Right lobe of liver (tissue), 4 donors: ENCODE measurements around the gene AKAP13.

Experiments used
- POLR2A ChIP-seq: fragments of 450-650 bp; IDR thresholded peaks from one replicate; pipeline ENCODE4 v1.6.1; 2017; ENCODE audit warnings: antibody characterized with exemption, mild to moderate bottlenecking
- TF ChIP-seq, protein P1 (sequence below), 4 donors: fragments of 200-600 bp in 3 of 4; fragments of 450-650 bp in 1 of 4; IDR thresholded peaks; one replicate each; pipeline versions ENCODE4 v1.5.1 to v1.8.0; 2016 to 2022; ENCODE audit warnings: antibody characterized with exemption in 4 of 4, mild to moderate bottlenecking in 2 of 4
- donor health status: DM: no; HTN: no; CAD: no.
- donor health status: DM: no; HTN: no; CAD: no.
- donor health status: DM: no; HTN: yes; CAD: no.

DNA sequence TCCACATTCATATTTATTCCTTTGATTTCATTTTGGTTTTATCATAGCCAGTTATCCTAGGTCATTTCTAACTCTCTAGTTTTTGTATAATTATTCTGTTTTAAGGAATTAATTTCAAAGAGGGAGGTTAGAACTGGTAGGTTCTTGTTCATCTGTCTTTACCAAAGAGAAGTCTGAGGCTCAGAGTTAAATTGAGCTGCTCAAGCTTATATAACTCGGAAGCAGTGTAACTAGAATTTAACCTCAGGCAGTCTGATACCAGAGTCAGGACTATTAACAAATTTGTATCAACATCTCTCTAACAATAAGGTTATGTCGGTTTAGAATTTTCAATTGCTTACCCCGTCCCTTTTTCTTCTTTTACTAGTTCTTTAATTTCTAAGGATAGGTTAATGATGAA, 84.1 kb downstream of the AKAP13 start:
- TF ChIP-seq, protein P1, sequence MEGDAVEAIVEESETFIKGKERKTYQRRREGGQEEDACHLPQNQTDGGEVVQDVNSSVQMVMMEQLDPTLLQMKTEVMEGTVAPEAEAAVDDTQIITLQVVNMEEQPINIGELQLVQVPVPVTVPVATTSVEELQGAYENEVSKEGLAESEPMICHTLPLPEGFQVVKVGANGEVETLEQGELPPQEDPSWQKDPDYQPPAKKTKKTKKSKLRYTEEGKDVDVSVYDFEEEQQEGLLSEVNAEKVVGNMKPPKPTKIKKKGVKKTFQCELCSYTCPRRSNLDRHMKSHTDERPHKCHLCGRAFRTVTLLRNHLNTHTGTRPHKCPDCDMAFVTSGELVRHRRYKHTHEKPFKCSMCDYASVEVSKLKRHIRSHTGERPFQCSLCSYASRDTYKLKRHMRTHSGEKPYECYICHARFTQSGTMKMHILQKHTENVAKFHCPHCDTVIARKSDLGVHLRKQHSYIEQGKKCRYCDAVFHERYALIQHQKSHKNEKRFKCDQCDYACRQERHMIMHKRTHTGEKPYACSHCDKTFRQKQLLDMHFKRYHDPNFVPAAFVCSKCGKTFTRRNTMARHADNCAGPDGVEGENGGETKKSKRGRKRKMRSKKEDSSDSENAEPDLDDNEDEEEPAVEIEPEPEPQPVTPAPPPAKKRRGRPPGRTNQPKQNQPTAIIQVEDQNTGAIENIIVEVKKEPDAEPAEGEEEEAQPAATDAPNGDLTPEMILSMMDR (IDR thresholded peaks at IDR 0.05) = no peak
- no peak for TF ChIP-seq POLR2A
